ENCODE measurements around the gene AANAT. TPM values are rescaled to one million over a fixed set of nuclear protein-coding genes. Genes with fewer than 3 reads are reported as not detected.
"Not testable (repeated sequence)": the region's sequence is repeated elsewhere in the genome, so short reads cannot be mapped to it uniquely, and the experiment has no call there.

The AANAT gene
- total RNA-seq, 2 donors from 2014 or later, result not detected

- Histone ChIP-seq H3K9me3 (no peaks in the 10 kb centered on the region), H3K36me3 (no peaks in the 10 kb centered on the region), H3K4me3 (no peak overlapping the region), H3K4me1 (ENCODE audit: control insufficient read depth in 1 of 2, low read depth in 2 of 2) (peaks cover 3 to 6% of the 10 kb centered on the region in 2 donors), H3K27ac (no peak overlapping the region), H3K27me3 (replicated peaks; ENCODE audit: insufficient read depth) (no peaks in the 10 kb centered on the region)
- no peak for ATAC-seq (ENCODE audit: insufficient number of reproducible peaks, low FRiP score, low read depth)
- no peak for DNase-seq (ENCODE audit: low spot score)
- TF ChIP-seq, protein P1, sequence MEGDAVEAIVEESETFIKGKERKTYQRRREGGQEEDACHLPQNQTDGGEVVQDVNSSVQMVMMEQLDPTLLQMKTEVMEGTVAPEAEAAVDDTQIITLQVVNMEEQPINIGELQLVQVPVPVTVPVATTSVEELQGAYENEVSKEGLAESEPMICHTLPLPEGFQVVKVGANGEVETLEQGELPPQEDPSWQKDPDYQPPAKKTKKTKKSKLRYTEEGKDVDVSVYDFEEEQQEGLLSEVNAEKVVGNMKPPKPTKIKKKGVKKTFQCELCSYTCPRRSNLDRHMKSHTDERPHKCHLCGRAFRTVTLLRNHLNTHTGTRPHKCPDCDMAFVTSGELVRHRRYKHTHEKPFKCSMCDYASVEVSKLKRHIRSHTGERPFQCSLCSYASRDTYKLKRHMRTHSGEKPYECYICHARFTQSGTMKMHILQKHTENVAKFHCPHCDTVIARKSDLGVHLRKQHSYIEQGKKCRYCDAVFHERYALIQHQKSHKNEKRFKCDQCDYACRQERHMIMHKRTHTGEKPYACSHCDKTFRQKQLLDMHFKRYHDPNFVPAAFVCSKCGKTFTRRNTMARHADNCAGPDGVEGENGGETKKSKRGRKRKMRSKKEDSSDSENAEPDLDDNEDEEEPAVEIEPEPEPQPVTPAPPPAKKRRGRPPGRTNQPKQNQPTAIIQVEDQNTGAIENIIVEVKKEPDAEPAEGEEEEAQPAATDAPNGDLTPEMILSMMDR (IDR thresholded peaks at IDR 0.05), result no peak
Measured at GRCh38 chr17:76511668-76512365, 44.4 kb downstream of the AANAT start.

DNA sequence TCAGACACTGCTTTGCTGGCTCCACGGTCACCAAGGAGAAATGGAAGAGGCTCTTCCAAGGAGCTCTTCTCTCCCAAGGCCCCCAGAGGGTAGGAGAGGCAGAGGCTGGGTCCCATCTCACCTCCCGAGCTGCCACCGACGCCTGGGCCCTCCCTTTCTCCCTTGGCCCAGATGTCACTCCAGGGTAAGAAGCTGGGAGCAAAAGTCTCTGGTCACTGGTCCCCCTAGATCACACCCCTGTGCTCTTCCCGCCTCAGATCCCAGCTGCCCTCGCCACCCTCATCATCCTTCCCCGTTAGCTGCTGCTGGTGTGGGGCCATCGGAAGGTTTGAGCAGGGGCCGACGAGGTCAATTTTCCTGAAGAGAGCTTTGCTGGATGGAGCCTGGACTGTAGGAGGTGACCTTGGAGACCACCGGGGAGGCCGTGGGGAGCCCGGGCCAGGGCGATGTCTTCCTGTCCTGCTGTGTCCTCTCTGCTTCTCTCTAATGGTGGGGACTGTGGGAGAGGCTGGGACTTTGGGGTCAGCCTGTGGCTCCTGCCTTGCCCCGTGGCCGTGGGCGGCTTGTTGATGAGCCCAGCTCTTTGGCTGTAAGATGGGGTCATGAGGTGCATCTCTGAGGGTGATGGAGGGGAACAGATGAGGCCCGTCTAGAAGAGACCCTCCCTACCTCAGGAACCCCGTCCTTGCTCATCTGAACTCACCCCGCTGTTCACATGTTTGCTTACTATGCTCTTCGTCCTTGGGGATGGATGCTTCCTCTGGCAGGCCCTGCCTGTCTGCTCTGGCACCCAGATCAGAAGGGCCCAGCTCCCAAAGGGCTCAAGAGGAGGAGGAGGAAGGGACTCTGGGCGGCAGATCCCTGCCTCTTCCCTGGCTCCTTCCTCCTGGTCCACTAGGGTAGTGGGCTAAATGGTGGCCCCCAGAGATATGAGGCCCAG is 45.2 kb downstream of the AANAT start:
- TF ChIP-seq, protein P1 (IDR thresholded peaks at IDR 0.05), result no peak
- no peaks in the 10 kb centered on the region for H3K36me3 ChIP-seq
- H3K27me3 ChIP-seq (replicated peaks; ENCODE audit: insufficient read depth), result no peaks in the 10 kb centered on the region
- H3K4me3 ChIP-seq, result no peak overlapping the region
- H3K4me1 ChIP-seq (ENCODE audit: control insufficient read depth in 1 of 2, low read depth in 2 of 2), result peaks cover 3 to 6% of the 10 kb centered on the region in 2 donors
- ATAC-seq (ENCODE audit: insufficient number of reproducible peaks, low FRiP score, low read depth) (no peak), DNase-seq (ENCODE audit: low spot score) (no peak)
- H3K27ac ChIP-seq, result no peak overlapping the region
- no peaks in the 10 kb centered on the region for H3K9me3 ChIP-seq

DNA sequence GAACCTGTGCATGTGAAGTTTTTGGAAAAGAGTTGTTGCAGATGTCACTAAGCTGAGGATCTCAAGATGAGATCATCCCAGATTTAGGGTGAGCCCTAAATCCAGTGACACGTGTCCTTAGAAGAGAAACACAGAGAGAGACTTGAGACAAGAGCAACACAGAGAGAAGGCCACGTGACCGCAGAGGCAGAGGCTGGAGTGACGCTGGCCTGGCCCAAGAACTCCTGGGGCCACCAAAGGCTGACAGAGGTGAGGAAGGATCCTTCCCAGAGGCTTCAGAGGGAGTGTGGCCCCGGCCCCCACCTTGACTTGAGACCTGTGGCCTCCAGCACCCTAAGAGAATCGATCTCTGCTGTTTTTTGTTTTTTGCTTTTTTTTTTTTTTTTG is 45.9 kb downstream of the AANAT start:
- no peak for ATAC-seq (ENCODE audit: insufficient number of reproducible peaks, low FRiP score, low read depth)
- H3K4me3 ChIP-seq, result no peak overlapping the region
- peaks cover 3 to 6% of the 10 kb centered on the region in 2 donors for H3K4me1 ChIP-seq (ENCODE audit: control insufficient read depth in 1 of 2, low read depth in 2 of 2)
- DNase-seq (ENCODE audit: low spot score), result no peak
- TF ChIP-seq, protein P1 (IDR thresholded peaks at IDR 0.05), result no peak
- no peak overlapping the region for H3K27ac ChIP-seq
- no peaks in the 10 kb centered on the region for H3K9me3 ChIP-seq
- no peaks in the 10 kb centered on the region for H3K27me3 ChIP-seq (replicated peaks; ENCODE audit: insufficient read depth)
- no peaks in the 10 kb centered on the region for H3K36me3 ChIP-seq

GRCh38 chr17:76514355-76514754 is 47.0 kb downstream of the AANAT start:
- not testable (repeated sequence) for ATAC-seq (ENCODE audit: insufficient number of reproducible peaks, low FRiP score, low read depth); DNase-seq (ENCODE audit: low spot score)

DNA sequence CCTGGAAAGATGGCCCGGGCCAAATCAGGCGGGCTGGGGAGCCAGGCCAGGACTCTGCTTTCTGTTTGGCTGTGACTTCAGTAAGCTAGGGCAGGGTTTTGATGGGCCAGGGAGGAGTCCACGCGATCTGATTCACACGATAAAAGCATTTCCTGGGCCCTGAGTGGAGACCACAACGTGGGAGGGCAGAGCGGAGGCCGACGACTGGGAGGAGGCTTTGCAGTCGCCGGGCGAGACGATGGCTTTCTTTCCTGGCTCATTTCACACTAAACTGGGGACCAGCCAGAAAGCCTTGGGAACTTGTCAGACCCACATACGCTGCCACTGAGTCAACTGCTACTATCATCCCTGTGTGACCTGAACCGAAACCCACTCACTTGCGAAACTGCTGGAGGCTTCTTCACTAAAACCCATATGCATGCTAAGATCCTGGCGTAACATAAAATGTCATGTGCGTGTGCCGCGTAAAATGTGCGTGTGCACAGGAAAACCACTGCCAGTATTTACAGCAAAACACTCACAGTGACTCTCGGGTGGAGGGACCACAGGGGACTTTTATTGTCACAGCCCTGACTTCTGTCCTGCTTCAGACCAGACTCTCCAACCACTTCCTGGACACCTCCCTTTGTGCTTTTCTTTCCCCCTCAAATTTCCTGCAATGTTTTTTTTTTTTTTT is 48.0 kb downstream of the AANAT start:
- H3K27me3 ChIP-seq (replicated peaks; ENCODE audit: insufficient read depth), result no peaks in the 10 kb centered on the region
- peaks cover 3 to 6% of the 10 kb centered on the region in 2 donors for H3K4me1 ChIP-seq (ENCODE audit: control insufficient read depth in 1 of 2, low read depth in 2 of 2)
- H3K9me3 ChIP-seq, result no peaks in the 10 kb centered on the region
- H3K4me3 ChIP-seq, result peak overlapping the region; percentile 64
- DNase-seq (ENCODE audit: low spot score) (peak; percentile 72), ATAC-seq (ENCODE audit: insufficient number of reproducible peaks, low FRiP score, low read depth) (peak; percentile 66)
- H3K36me3 ChIP-seq, result no peaks in the 10 kb centered on the region
- TF ChIP-seq, protein P1 (IDR thresholded peaks at IDR 0.05), result no peak
- peak overlapping the region; percentile 59 to 77 for H3K27ac ChIP-seq

More at GRCh38 chr17:76514355-76514754, 47.0 kb downstream of the AANAT start:
- not testable (repeated sequence) for H3K4me3 ChIP-seq; H3K4me1 ChIP-seq (ENCODE audit: control insufficient read depth in 1 of 2, low read depth in 2 of 2); H3K27ac ChIP-seq; H3K27me3 ChIP-seq (replicated peaks; ENCODE audit: insufficient read depth); H3K36me3 ChIP-seq; H3K9me3 ChIP-seq
